K562 (cell line): ENCODE results near the gene ECSIT. TPM values are rescaled to one million over a fixed set of nuclear protein-coding genes. Genes with fewer than 3 reads are reported as not detected.

Source experiments
- BRD9 ChIP-seq: fragments of 450-650 bp; IDR thresholded peaks from 2 replicates; pipeline ENCODE4 v1.6.1; 2018; ENCODE audit warnings: low read depth; ENCODE audit not compliant: partially characterized antibody
- CBFB ChIP-seq: sonication (generic); formaldehyde crosslinking; IDR thresholded peaks from 2 replicates; pipeline ENCODE4 v1.4.0; 2020; ENCODE audit warnings: mild to moderate bottlenecking, missing genetic modification reagents
- DIDO1 ChIP-seq: fragments of 450-650 bp; IDR thresholded peaks from 2 replicates; pipeline ENCODE4 v1.6.1; 2016; ENCODE audit warnings: low read depth, missing biosample characterization, missing genetic modification characterization
- ELF1 ChIP-seq: fragments of 200-800 bp; sonication (Bioruptor generic); IDR thresholded peaks from 2 replicates; pipeline ENCODE4 v1.6.1; 2016; ENCODE audit warnings: missing genetic modification characterization, missing compliant biosample characterization
- FOXA1 ChIP-seq: fragments of 450-650 bp; IDR thresholded peaks from 2 replicates; pipeline ENCODE4 v1.6.1; 2016; ENCODE audit warnings: mild to moderate bottlenecking, borderline replicate concordance
- FUS ChIP-seq: fragments of 200-400 bp; formaldehyde crosslinking; optimal IDR thresholded peaks from 2 replicates; pipeline ENCODE3; 2017; ENCODE audit warnings: low read depth, low read length
- LARP7 ChIP-seq: fragments of 450-650 bp; IDR thresholded peaks from 2 replicates; pipeline ENCODE4 v1.6.1; 2016
- MEIS2 ChIP-seq: fragments of 450-650 bp; IDR thresholded peaks from 2 replicates; pipeline ENCODE4 v1.6.1; 2014; ENCODE audit warnings: mild to moderate bottlenecking; ENCODE audit not compliant: partially characterized antibody
- PHF20 ChIP-seq: fragments of 450-650 bp; IDR thresholded peaks from 2 replicates; pipeline ENCODE4 v1.6.1; 2018; ENCODE audit not compliant: partially characterized antibody
- RBM17 ChIP-seq: fragments of 200-400 bp; formaldehyde crosslinking; IDR thresholded peaks from 2 replicates; pipeline ENCODE4 v1.6.1; 2017; ENCODE audit warnings: low read depth, mild to moderate bottlenecking, low read length, borderline replicate concordance
- SIN3A ChIP-seq, 2 experiments: fragments of 150-350 bp in 1 of 2; IDR thresholded peaks; 2 replicates each; pipeline ENCODE4 v1.6.1; 2011 to 2016; ENCODE audit warnings: borderline replicate concordance in 2 of 2, low read depth in 2 of 2, low read length in 2 of 2, mild to moderate bottlenecking in 2 of 2, moderate library complexity in 2 of 2; ENCODE audit not compliant: control insufficient read depth in 1 of 2
- SREBF1 ChIP-seq: fragments of 150-350 bp; IDR thresholded peaks from 2 replicates; pipeline ENCODE4 v1.6.1; 2014; ENCODE audit warnings: antibody characterized with exemption, low read depth, low read length, borderline replicate concordance
- ZNF561 ChIP-seq: fragments of 450-650 bp; formaldehyde crosslinking; conservative IDR thresholded peaks from 2 replicates; pipeline ENCODE4 v1.4.0; 2020; ENCODE audit warnings: mild to moderate bottlenecking, moderate library complexity
- polyA plus RNA-seq, 8 experiments: library from polyadenylated mRNA; depleted of rRNA in 4 of 8; stranded (reverse) in 5 of 8; unstranded in 3 of 8; fragments of >200 nt; fragmentation: Nextera tagmentation in 2 of 8; fragmentation: Illumina TruSeq in 1 of 8; extraction: Ambion mirVana in 2 of 8; extraction: Trizol in 1 of 8; gene quantifications; 2 replicates each; pipeline versions ENCODE4 v1.2.1 to v1.2.3, GENCODE V29; 2011 to 2014; ENCODE audit warnings: inconsistent platforms in 1 of 8, missing spikeins in 1 of 8
- total RNA-seq, 7 experiments: library from RNA; depleted of rRNA in 6 of 7; stranded (reverse); fragments of >200 nt in 6 of 7; fragmentation: Illumina TruSeq in 2 of 7; extraction: Trizol in 2 of 7; gene quantifications; 2 replicates each; pipeline versions ENCODE4 v1.2.1 to v1.2.3, GENCODE V29; 2011 to 2021; ENCODE audit warnings: low replicate concordance in 1 of 7
- TF ChIP-seq, protein P1 (sequence below): sonication (generic); formaldehyde crosslinking; IDR thresholded peaks from 2 replicates; pipeline ENCODE4 v1.8.1; 2023; ENCODE audit warnings: mild to moderate bottlenecking, missing genetic modification reagents
- TF ChIP-seq, protein P2 (sequence below), 3 experiments: IDR thresholded peaks in 2 of 3; conservative IDR thresholded peaks in 1 of 3; 2 replicates each; pipeline ENCODE4 v1.5.1; 2011 to 2012; ENCODE audit warnings: low read length in 3 of 3, mild to moderate bottlenecking in 3 of 3, control low read depth in 2 of 3, improper control_type of control experiment in 1 of 3, inconsistent platforms in 1 of 3, low read depth in 1 of 3, mixed read lengths in 1 of 3, moderate library complexity in 1 of 3; ENCODE audit not compliant: insufficient read depth in 2 of 3
- TF ChIP-seq, protein P3 (sequence below): fragments of 250-450 bp; sonication (Bioruptor Pico); IDR thresholded peaks from 2 replicates; pipeline ENCODE4 v1.9.0; 2021; ENCODE audit warnings: mild to moderate bottlenecking, inconsistent platforms
- TF ChIP-seq, protein P4 (sequence below), 2 experiments: IDR thresholded peaks in 1 of 2; conservative IDR thresholded peaks in 1 of 2; 2 replicates each; pipeline ENCODE4 v1.6.1; 2016; ENCODE audit warnings: low read depth in 2 of 2, mild to moderate bottlenecking in 1 of 2, missing compliant biosample characterization in 1 of 2, missing genetic modification characterization in 1 of 2, moderate library complexity in 1 of 2
- TF ChIP-seq, protein P5 (sequence below): fragments of 450-650 bp; IDR thresholded peaks from 2 replicates; pipeline ENCODE4 v1.6.1; 2016

Gene ECSIT
- total and polyA plus RNA-seq, 9 of the 15 experiments (the other 6 are each of a cell fraction or from before 2014, with no cell fraction given), result 1.1 to 82.5 (median 43.9) TPM

DNA sequence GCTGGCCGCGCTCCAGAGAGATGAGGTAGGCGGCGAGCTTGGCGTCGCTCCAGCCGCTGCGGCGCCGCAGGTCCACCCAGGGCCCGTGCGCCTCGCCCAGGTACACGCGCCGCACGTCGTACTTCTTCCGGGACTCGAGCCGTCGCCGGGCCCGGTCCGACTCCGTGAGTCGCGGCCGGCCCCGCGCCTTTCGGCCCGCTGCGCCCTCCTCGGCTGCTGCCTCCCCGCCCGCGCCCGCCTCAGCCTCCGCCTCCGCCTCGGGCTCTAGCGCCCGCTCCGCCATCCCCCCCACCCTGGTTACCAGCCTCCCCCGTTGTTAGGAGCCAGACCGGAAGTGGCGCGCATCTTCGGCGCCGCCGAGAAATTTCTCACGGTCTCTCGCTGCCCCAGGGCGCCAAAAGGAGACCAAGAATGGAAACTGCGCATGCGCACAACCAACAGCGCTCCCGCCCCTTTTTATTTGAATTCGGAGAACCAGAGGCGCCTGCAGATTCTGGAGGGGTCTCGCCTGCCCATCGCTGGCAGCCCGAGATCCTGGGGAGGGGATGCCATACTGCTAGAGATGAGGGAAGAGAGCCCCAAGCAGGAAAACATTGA is 23.3 kb downstream of the ECSIT start, which contains the start of gene ZNF653 (continued):
- TF ChIP-seq BRD9 (no peak), FUS (peak; percentile 60), SREBF1 (no peak), DIDO1 (tag) (no peak), ZNF561 (CRISPR knock-in tag) (0 out of 2 replicates have a peak, but pooled peaks have one; percentile 14), SIN3A (IDR thresholded peaks at IDR 0.05; ENCODE audit: borderline replicate concordance in 2 of 2, control insufficient read depth in 1 of 2, low read depth in 2 of 2, low read length in 2 of 2) (no peak), PHF20 (no peak), RBM17 (no peak), LARP7 (no peak), CBFB (CRISPR knock-in tag) (no peak), MEIS2 (peak; percentile 85), FOXA1 (no peak), ELF1 (peak; percentile 85)
- TF ChIP-seq, protein P1, sequence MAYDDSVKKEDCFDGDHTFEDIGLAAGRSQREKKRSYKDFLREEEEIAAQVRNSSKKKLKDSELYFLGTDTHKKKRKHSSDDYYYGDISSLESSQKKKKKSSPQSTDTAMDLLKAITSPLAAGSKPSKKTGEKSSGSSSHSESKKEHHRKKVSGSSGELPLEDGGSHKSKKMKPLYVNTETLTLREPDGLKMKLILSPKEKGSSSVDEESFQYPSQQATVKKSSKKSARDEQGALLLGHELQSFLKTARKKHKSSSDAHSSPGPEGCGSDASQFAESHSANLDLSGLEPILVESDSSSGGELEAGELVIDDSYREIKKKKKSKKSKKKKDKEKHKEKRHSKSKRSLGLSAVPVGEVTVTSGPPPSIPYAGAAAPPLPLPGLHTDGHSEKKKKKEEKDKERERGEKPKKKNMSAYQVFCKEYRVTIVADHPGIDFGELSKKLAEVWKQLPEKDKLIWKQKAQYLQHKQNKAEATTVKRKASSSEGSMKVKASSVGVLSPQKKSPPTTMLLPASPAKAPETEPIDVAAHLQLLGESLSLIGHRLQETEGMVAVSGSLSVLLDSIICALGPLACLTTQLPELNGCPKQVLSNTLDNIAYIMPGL (CRISPR knock-in tag), result no peak
- TF ChIP-seq, protein P2, sequence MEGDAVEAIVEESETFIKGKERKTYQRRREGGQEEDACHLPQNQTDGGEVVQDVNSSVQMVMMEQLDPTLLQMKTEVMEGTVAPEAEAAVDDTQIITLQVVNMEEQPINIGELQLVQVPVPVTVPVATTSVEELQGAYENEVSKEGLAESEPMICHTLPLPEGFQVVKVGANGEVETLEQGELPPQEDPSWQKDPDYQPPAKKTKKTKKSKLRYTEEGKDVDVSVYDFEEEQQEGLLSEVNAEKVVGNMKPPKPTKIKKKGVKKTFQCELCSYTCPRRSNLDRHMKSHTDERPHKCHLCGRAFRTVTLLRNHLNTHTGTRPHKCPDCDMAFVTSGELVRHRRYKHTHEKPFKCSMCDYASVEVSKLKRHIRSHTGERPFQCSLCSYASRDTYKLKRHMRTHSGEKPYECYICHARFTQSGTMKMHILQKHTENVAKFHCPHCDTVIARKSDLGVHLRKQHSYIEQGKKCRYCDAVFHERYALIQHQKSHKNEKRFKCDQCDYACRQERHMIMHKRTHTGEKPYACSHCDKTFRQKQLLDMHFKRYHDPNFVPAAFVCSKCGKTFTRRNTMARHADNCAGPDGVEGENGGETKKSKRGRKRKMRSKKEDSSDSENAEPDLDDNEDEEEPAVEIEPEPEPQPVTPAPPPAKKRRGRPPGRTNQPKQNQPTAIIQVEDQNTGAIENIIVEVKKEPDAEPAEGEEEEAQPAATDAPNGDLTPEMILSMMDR (IDR thresholded peaks at IDR 0.05 in 2 of 3, conservative IDR thresholded peaks at IDR 0.05 in 1 of 3; ENCODE audit: insufficient read depth in 2 of 3, low read depth in 1 of 3, low read length in 3 of 3), result no peak
- TF ChIP-seq, protein P3, sequence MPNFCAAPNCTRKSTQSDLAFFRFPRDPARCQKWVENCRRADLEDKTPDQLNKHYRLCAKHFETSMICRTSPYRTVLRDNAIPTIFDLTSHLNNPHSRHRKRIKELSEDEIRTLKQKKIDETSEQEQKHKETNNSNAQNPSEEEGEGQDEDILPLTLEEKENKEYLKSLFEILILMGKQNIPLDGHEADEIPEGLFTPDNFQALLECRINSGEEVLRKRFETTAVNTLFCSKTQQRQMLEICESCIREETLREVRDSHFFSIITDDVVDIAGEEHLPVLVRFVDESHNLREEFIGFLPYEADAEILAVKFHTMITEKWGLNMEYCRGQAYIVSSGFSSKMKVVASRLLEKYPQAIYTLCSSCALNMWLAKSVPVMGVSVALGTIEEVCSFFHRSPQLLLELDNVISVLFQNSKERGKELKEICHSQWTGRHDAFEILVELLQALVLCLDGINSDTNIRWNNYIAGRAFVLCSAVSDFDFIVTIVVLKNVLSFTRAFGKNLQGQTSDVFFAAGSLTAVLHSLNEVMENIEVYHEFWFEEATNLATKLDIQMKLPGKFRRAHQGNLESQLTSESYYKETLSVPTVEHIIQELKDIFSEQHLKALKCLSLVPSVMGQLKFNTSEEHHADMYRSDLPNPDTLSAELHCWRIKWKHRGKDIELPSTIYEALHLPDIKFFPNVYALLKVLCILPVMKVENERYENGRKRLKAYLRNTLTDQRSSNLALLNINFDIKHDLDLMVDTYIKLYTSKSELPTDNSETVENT (CRISPR knock-in tag), result peak; percentile 74
- TF ChIP-seq, protein P4, sequence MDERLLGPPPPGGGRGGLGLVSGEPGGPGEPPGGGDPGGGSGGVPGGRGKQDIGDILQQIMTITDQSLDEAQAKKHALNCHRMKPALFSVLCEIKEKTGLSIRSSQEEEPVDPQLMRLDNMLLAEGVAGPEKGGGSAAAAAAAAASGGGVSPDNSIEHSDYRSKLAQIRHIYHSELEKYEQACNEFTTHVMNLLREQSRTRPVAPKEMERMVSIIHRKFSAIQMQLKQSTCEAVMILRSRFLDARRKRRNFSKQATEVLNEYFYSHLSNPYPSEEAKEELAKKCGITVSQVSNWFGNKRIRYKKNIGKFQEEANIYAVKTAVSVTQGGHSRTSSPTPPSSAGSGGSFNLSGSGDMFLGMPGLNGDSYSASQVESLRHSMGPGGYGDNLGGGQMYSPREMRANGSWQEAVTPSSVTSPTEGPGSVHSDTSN (CRISPR knock-in tag; IDR thresholded peaks at IDR 0.05; ENCODE audit: low read depth), result no peak
- TF ChIP-seq, protein P4 (tag; conservative IDR thresholded peaks at IDR 0.05; ENCODE audit: low read depth), result no peak
- TF ChIP-seq, protein P5, sequence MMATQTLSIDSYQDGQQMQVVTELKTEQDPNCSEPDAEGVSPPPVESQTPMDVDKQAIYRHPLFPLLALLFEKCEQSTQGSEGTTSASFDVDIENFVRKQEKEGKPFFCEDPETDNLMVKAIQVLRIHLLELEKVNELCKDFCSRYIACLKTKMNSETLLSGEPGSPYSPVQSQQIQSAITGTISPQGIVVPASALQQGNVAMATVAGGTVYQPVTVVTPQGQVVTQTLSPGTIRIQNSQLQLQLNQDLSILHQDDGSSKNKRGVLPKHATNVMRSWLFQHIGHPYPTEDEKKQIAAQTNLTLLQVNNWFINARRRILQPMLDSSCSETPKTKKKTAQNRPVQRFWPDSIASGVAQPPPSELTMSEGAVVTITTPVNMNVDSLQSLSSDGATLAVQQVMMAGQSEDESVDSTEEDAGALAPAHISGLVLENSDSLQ, result no peak
